Cardiac fibroblast (primary cell): ENCODE data around the gene ARHGAP23.

ENCODE experiments used
- DNase-seq, 2 donors: peaks; one replicate each; pipeline versions ENCODE4 v3.0.0 to v3.0.0-alpha.2; 2010; ENCODE audit warnings: low read depth in 2 of 2
- H3K4me3 ChIP-seq, 2 donors: replicated peaks in 1 of 2; 1 replicate in 1 of 2; 2 replicates in 1 of 2; pipeline ENCODE4 v1.5.1; 2011; ENCODE audit warnings: low read depth in 2 of 2, low read length in 2 of 2, mild to moderate bottlenecking in 2 of 2, moderate library complexity in 1 of 2
- CTCF ChIP-seq: IDR thresholded peaks from one replicate; pipeline ENCODE4 v1.5.1; 2011; ENCODE audit warnings: low read depth, mild to moderate bottlenecking, low read length, inconsistent platforms

The ARHGAP23 gene

GRCh38 chr17:38539386-38539785 is 111.1 kb downstream of the ARHGAP23 start:
- TF ChIP-seq CTCF: no peak
- no peak for DNase-seq
- H3K4me3 ChIP-seq: no peak overlapping the region

GRCh38 chr17:38540514-38541045 is 112.3 kb downstream of the ARHGAP23 start:
- no peak overlapping the region for H3K4me3 ChIP-seq
- TF ChIP-seq CTCF: no peak
- no peak for DNase-seq

- no peak for TF ChIP-seq CTCF
- no peak for DNase-seq
- H3K4me3 ChIP-seq: no peak overlapping the region
Observed at GRCh38 chr17:38541281-38541680, 113.0 kb downstream of the ARHGAP23 start.

GRCh38 chr17:38542286-38542685 is 114.0 kb downstream of the ARHGAP23 start:
- no peak overlapping the region for H3K4me3 ChIP-seq
- no peak for TF ChIP-seq CTCF
- no peak for DNase-seq

- no peak overlapping the region for H3K4me3 ChIP-seq
- no peak for DNase-seq
- TF ChIP-seq CTCF: no peak
Observed at GRCh38 chr17:38543403-38544174, 115.3 kb downstream of the ARHGAP23 start.

GRCh38 chr17:38544175-38544838 is 116.0 kb downstream of the ARHGAP23 start:
- no peak for TF ChIP-seq CTCF
- no peak overlapping the region for H3K4me3 ChIP-seq

More at GRCh38 chr17:38544175-38544838, 116.0 kb downstream of the ARHGAP23 start:
- no peak for DNase-seq
